Epithelial cell of proximal tubule (primary cell): ENCODE results near the gene FHIT. TPM values are rescaled to one million over a fixed set of nuclear protein-coding genes. Genes with fewer than 3 reads are reported as not detected.
A peak's percentile ranks its signal among the peaks of the same experiment; 100 is the strongest.

ENCODE experiments used
- DNase-seq: peaks from one replicate; pipeline ENCODE4 v3.0.0-alpha.2; 2011; ENCODE audit warnings: low read depth
- H3K4me3 ChIP-seq: 2 replicates; pipeline ENCODE4 v1.5.1; 2011; ENCODE audit warnings: low read depth, mild to moderate bottlenecking, low read length
- total RNA-seq: library from RNA; depleted of rRNA; stranded (reverse); fragments of >200 nt; gene quantifications from 2 replicates; pipeline ENCODE4 v1.2.3, GENCODE V29; 2015
- TF ChIP-seq, protein P1 (sequence below): conservative IDR thresholded peaks from 2 replicates; pipeline ENCODE4 v1.5.1; 2012; ENCODE audit warnings: low read depth, mild to moderate bottlenecking, low read length

FHIT gene
- total RNA-seq, 1 donor from 2014 or later = 3.7 TPM

DNA sequence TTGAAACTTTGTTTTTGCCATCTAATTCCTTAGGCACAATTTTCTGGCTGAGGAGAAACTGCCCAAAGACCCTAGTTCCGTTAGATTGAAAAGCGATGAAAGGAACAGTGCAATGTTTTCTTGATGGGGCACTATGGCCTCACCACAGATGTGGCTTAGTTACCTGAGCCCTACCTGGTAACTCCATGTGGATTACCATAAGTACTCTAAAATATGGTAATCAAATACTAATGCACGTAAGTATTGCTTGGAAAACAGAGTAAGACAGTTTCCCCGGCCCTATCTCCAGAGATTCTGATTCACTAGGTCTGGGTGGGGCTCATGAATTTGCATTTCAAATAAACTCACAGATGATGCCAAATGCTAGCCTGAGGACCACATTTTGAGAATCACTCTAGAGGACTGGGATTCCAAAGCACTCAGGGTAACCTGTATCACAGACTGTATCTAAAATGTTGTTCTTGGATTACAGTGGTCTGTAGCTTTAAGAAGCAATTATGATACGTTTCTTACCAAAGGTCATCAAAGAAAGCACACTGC is 806.3 kb downstream of the FHIT start:
- no peak for DNase-seq
- H3K4me3 ChIP-seq = no peak overlapping the region
- TF ChIP-seq, protein P1, sequence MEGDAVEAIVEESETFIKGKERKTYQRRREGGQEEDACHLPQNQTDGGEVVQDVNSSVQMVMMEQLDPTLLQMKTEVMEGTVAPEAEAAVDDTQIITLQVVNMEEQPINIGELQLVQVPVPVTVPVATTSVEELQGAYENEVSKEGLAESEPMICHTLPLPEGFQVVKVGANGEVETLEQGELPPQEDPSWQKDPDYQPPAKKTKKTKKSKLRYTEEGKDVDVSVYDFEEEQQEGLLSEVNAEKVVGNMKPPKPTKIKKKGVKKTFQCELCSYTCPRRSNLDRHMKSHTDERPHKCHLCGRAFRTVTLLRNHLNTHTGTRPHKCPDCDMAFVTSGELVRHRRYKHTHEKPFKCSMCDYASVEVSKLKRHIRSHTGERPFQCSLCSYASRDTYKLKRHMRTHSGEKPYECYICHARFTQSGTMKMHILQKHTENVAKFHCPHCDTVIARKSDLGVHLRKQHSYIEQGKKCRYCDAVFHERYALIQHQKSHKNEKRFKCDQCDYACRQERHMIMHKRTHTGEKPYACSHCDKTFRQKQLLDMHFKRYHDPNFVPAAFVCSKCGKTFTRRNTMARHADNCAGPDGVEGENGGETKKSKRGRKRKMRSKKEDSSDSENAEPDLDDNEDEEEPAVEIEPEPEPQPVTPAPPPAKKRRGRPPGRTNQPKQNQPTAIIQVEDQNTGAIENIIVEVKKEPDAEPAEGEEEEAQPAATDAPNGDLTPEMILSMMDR = no peak

DNA sequence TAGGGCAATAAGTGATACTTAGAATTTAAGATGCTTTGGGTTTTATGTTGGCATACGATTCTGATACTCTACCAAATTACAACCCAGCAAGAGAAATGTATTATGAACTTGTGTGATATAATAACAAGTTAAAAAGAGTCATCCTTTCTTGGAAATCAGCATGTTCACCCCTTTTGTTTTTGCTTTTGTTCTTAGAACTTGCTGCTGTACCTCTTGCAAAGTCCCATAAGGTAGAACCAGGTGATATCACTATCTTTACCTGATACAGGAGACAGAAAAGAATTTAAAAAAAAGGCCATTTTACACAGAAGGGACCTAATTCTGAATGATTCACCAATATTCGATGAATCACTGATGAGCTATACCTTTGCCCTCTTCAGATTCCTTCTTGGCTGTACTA is 810.4 kb downstream of the FHIT start:
- no peak for DNase-seq
- TF ChIP-seq, protein P1 = no peak
- H3K4me3 ChIP-seq = no peak overlapping the region

DNA sequence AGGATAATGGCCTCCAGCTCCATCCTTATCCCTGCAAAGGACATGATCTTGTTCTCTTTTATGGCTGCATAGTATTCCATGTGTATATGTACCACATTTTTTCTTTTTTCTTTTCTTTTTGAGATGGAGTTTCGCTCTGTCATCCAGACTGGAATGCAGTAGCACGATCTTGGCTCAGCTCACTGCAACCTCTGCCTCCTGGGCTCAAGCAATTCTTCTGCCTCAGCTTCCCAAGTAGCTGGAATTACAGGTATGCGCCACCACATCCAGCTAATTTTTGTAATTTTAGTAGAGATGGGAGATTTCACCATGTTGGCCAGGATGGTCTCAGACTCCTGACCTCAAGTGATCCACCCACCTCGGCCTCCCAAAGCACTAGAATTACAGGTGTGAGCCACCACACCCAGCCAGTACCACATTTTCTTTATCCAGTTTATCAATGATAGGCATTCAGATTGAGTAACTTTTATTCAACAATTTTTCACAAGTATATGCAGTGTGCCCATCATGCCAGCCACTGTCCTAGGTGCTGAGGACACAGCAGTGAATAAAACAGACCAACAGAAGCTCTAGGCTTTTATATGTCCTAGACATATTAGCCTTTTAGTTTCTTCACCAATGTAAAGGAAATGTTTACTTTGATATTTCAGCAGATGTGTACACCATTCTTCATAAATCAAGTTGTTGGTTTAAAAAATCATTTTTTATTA is 815.2 kb downstream of the FHIT start:
- H3K4me3 ChIP-seq = no peak overlapping the region
- no peak for DNase-seq
- TF ChIP-seq, protein P1 = no peak

DNA sequence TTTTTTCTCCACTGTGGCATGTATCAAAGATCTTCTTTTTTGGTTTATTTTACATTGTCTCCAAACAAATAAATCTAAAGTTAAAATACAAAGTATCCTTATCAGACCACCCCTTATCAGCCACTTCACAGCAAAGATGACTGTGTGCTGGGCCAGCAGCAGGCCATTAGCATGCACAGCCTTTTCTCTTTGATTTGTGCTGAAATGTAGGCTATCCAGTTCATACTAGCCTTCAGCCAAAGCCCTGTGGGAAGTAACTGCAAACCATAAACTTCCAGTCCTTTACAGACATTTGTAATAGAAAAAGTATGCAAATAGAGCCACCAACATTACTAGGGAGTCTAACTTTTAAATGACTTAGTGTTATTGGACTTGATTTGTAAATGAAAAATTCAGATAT is 816.3 kb downstream of the FHIT start:
- no peak overlapping the region for H3K4me3 ChIP-seq
- TF ChIP-seq, protein P1 = no peak
- no peak for DNase-seq

DNA sequence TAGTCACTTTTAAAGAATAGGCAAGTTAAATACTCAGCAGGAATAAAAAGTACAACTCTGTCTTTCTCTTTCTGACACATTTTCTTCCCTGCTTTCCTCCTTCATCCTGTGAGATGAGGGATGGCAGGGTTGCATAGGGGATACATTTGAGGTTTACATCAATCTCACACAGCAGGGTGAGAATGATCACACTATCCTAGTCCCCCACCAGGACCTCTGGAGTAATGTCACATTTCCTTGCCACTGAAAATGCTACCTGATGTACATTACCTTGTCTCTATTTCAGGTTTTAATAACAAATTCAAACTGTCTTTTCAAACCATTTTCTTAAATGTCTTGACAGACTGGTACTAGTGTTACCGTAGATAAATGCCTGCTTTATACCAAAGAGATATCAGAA is 816.9 kb downstream of the FHIT start:
- H3K4me3 ChIP-seq = no peak overlapping the region
- no peak for DNase-seq
- TF ChIP-seq, protein P1 = no peak

DNA sequence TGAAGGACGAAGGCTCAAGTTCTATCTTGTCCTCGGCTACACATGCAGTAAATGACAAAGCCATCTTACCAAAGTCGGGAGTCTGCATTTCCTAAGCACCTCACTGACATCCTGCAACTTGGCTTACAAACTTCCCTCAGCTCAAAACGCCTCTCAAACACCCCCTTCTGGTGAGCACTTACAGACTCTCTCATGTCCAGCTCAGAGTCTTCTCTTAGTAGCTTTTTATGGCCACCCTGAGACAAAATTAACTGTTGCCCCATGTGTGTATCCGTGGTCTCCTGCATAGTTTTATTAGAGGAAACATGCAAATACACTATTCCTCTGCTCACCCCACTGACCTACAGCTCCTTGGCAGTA is 819.7 kb downstream of the FHIT start:
- TF ChIP-seq, protein P1 = peak; percentile 30
- no peak for DNase-seq
- no peak overlapping the region for H3K4me3 ChIP-seq

DNA sequence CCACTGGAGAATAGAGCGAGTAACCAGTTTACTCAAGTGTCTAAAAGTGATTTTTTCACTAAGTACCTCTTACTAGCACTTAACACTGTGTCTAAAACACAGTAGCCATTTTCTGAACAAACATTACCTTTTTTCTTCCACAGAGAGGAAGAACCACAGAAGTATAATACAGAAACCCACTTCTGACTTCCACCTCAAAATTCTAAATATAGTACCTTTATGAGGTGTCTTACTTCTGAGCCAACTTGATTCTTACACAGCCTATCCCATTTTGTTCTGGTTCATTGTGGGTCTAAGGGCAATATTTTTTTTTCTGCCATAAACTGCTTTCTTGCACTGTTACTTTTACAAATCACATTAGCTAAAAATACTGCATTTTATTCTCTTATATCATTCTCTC is 821.0 kb downstream of the FHIT start:
- no peak for DNase-seq
- TF ChIP-seq, protein P1 = no peak
- no peak overlapping the region for H3K4me3 ChIP-seq
